ENCODE results near the gene CCKAR.
"Not testable (repeated sequence)": the region's sequence is repeated elsewhere in the genome, so short reads cannot be mapped to it uniquely, and the experiment has no call there.

Gene CCKAR

GRCh38 chr4:26490111-26490959 is at the start of gene CCKAR:
Gene CCKAR, minus strand, starts transcription at chr4:26490484. Its CDS starts 217 bp downstream, at chr4:26490267.
- DNase-seq = no peak

- DNase-seq = no peak
Measured at GRCh38 chr4:26533685-26534084, 43.4 kb upstream of the CCKAR start.

GRCh38 chr4:26531491-26532116 is 41.3 kb upstream of the CCKAR start:
- no peak for DNase-seq

GRCh38 chr4:26530099-26530498 is 39.8 kb upstream of the CCKAR start:
- no peak for DNase-seq

- no peak for DNase-seq
Measured at GRCh38 chr4:26529479-26529878, 39.2 kb upstream of the CCKAR start.

GRCh38 chr4:26525771-26526150 is 35.5 kb upstream of the CCKAR start:
- DNase-seq = no peak

GRCh38 chr4:26525136-26525770 is 35.0 kb upstream of the CCKAR start:
- DNase-seq = no peak

GRCh38 chr4:26524011-26524410 is 33.7 kb upstream of the CCKAR start:
- DNase-seq = no peak

- DNase-seq = no peak
Measured at GRCh38 chr4:26522478-26522877, 32.2 kb upstream of the CCKAR start.

GRCh38 chr4:26520728-26521450 is 30.6 kb upstream of the CCKAR start:
- DNase-seq = no peak

- DNase-seq = no peak
Measured at GRCh38 chr4:26515936-26516335, 25.7 kb upstream of the CCKAR start.

GRCh38 chr4:26510334-26510964 is 20.2 kb upstream of the CCKAR start:
- no peak for DNase-seq

- DNase-seq = no peak
Measured at GRCh38 chr4:26509681-26510333, 19.5 kb upstream of the CCKAR start.

- DNase-seq = no peak
Measured at GRCh38 chr4:26507286-26507685, 17.0 kb upstream of the CCKAR start.

GRCh38 chr4:26503844-26504243 is 13.6 kb upstream of the CCKAR start:
- no peak for DNase-seq

GRCh38 chr4:26503427-26503826 is 13.1 kb upstream of the CCKAR start:
- no peak for DNase-seq

GRCh38 chr4:26500565-26500999 is 10.3 kb upstream of the CCKAR start:
- DNase-seq = not testable (repeated sequence)

- no peak for DNase-seq
Measured at GRCh38 chr4:26496207-26496783, 6.0 kb upstream of the CCKAR start.

GRCh38 chr4:26493461-26493860 is 3.2 kb upstream of the CCKAR start:
- DNase-seq = no peak

GRCh38 chr4:26491449-26492170 is 1.3 kb upstream of the CCKAR start:
- DNase-seq = no peak

- no peak for DNase-seq
Measured at GRCh38 chr4:26490960-26491284, 638 bp upstream of the CCKAR start.

Measured in CD4-positive, alpha-beta T cell treated with Interleukin-12 subunit alpha and Interleukin-12 subunit beta, for 1 hour (primary cell).